Keratinocyte (primary cell): ENCODE data around the gene CNKSR3. TPM values are rescaled to one million over a fixed set of nuclear protein-coding genes. Genes with fewer than 3 reads are reported as not detected.
A peak's percentile ranks its signal among the peaks of the same experiment; 100 is the strongest.

Source experiments
- DNase-seq: peaks from one replicate; pipeline ENCODE4 v3.0.0-alpha.2; 2011; ENCODE audit warnings: low read depth, missing footprints, low spot score
- FAIRE-seq: peaks from 2 replicates; lab custom pipeline; 2011; peaks lifted over from hg19 to GRCh38; lab: Jason Lieb, UNC
- H2AFZ ChIP-seq: 2 replicates; pipeline ENCODE4 v1.6.0; 2012; ENCODE audit warnings: low read length, control low read depth, inconsistent platforms; ENCODE audit not compliant: control insufficient read depth
- H3K27ac ChIP-seq: 2 replicates; pipeline ENCODE4 v1.5.1; 2011; ENCODE audit warnings: low read length; ENCODE audit not compliant: control insufficient read depth, insufficient read depth
- H3K27me3 ChIP-seq: 3 replicates; pipeline ENCODE4 v1.6.0; 2011; ENCODE audit warnings: low read length; ENCODE audit not compliant: control insufficient read depth, insufficient read depth; ENCODE audit errors: extremely low read depth
- H3K36me3 ChIP-seq, 2 experiments: 2 replicates in 1 of 2; 3 replicates in 1 of 2; pipeline ENCODE4 v1.5.1; 2011; ENCODE audit warnings: low read length in 2 of 2, mild to moderate bottlenecking in 1 of 2; ENCODE audit not compliant: control insufficient read depth in 2 of 2, insufficient read depth in 2 of 2; ENCODE audit errors: extremely low read depth in 1 of 2
- H3K4me1 ChIP-seq: 3 replicates; pipeline ENCODE4 v1.5.1; 2011; ENCODE audit warnings: low read length; ENCODE audit not compliant: control insufficient read depth, insufficient read depth; ENCODE audit errors: extremely low read depth
- H3K4me2 ChIP-seq: 3 replicates; pipeline ENCODE4 v1.6.0; 2011; ENCODE audit warnings: low read depth, low read length; ENCODE audit not compliant: control insufficient read depth, insufficient read depth; ENCODE audit errors: extremely low read depth
- H3K4me3 ChIP-seq, 3 experiments: fragments of 200-600 bp in 1 of 3; sonication (generic) in 1 of 3; 2 replicates in 2 of 3; 3 replicates in 1 of 3; pipeline ENCODE4 v1.5.1; 2011 to 2016; ENCODE audit warnings: low read length in 3 of 3, mild to moderate bottlenecking in 3 of 3, control low read depth in 2 of 3, inconsistent platforms in 1 of 3, low read depth in 1 of 3, mixed read lengths in 1 of 3, mixed run types in 1 of 3, moderate library complexity in 1 of 3; ENCODE audit not compliant: control insufficient read depth in 2 of 3, insufficient read depth in 2 of 3; ENCODE audit errors: extremely low read depth in 1 of 3
- H3K79me2 ChIP-seq: 2 replicates; pipeline ENCODE4 v1.6.0; 2012; ENCODE audit warnings: low read length; ENCODE audit not compliant: control insufficient read depth, insufficient read depth
- H3K9ac ChIP-seq: 3 replicates; pipeline ENCODE4 v1.6.0; 2011; ENCODE audit warnings: low read length; ENCODE audit not compliant: control insufficient read depth, insufficient read depth; ENCODE audit errors: extremely low read depth
- H3K9me1 ChIP-seq: 3 replicates; pipeline ENCODE4 v1.6.0; 2011; ENCODE audit warnings: low read length; ENCODE audit not compliant: control insufficient read depth, insufficient read depth; ENCODE audit errors: extremely low read depth
- H3K9me3 ChIP-seq: 2 replicates; pipeline ENCODE4 v1.5.1; 2012; ENCODE audit warnings: low read depth, low read length; ENCODE audit not compliant: control insufficient read depth
- H4K20me1 ChIP-seq: 3 replicates; pipeline ENCODE4 v1.6.0; 2011; ENCODE audit warnings: low read length; ENCODE audit not compliant: control insufficient read depth, insufficient read depth; ENCODE audit errors: extremely low read depth
- EZH2 ChIP-seq: IDR thresholded peaks from one replicate; pipeline ENCODE4 v1.6.1; 2012; ENCODE audit warnings: inconsistent platforms, mild to moderate bottlenecking, low read length, moderate library complexity
- dilution Hi-C: fragments of 300-500 bp; cut with MboI; formaldehyde crosslinking; loops from one replicate; pipeline ENCODE4 v1.7.0; 2020; ENCODE audit warnings: low sequenced_read_pairs; ENCODE audit not compliant: extremely low pct_ligation_motif_present
- polyA plus RNA-seq, 5 experiments: library from polyadenylated mRNA; depleted of rRNA in 3 of 5; stranded (reverse) in 3 of 5; stranded (forward) in 1 of 5; unstranded in 1 of 5; fragments of >200 nt; gene quantifications; 1 replicate in 1 of 5; 2 replicates in 3 of 5; 3 replicates in 1 of 5; pipeline versions ENCODE4 v1.2.1 to v1.2.3, GENCODE V29; 2011 to 2012; ENCODE audit warnings: missing spikeins in 2 of 5, low read depth in 1 of 5, low replicate concordance in 1 of 5
- TF ChIP-seq, protein P1 (sequence below), 3 experiments: IDR thresholded peaks in 1 of 3; conservative IDR thresholded peaks in 1 of 3; optimal IDR thresholded peaks in 1 of 3; 2 replicates in 2 of 3; 3 replicates in 1 of 3; pipeline versions ENCODE3 to v1.5.1; 2011; ENCODE audit warnings: low read length in 3 of 3, mild to moderate bottlenecking in 3 of 3, moderate library complexity in 2 of 3, control low read depth in 1 of 3, inconsistent platforms in 1 of 3; ENCODE audit not compliant: insufficient read depth in 2 of 3; ENCODE audit errors: extremely low read depth in 1 of 3

Gene CNKSR3
- polyA plus RNA-seq, 1 donor (not counting 4 experiments of a cell fraction or from before 2014, with no cell fraction given), result 2.0 TPM

DNA sequence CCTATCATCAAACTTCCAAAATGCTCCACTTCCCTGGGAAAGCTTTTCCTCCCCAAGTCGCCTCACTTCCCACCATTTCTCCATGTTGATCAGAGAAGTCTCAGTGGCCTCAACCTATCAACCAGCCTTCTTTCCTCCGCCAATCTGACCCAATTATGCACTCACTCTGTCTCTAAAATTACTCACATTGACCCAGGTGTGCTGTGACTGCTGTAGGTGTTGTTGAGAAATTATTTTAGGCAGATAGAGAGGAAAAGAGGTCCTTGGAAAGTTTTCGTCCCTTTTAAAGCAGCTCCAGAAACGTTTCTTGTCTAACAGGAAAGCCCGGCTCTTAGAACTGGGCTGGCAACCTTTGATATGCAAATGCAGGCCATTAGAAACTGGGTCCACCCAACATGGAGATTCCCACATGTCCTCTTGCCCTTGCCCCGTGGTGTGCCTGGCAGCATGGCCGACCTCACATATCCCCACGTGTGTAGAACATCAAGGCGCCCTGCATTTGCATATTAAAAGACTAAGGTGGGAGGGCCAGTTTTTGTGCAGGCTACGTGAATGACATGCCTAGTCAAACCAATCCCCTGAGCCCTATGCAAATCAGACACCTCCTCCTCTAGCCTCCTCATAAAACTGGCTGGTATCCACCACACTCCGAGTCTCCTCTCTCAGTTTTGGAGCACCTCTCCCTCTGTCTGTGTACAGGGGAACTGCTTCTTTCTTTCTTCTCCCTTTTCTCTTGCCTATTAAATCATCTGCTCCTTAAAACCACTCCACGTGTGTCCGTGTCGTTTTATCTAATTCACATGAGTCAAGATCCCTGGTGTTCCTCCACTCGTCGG, 166.8 kb downstream of the CNKSR3 start:
- no peak for TF ChIP-seq EZH2
- TF ChIP-seq, protein P1, sequence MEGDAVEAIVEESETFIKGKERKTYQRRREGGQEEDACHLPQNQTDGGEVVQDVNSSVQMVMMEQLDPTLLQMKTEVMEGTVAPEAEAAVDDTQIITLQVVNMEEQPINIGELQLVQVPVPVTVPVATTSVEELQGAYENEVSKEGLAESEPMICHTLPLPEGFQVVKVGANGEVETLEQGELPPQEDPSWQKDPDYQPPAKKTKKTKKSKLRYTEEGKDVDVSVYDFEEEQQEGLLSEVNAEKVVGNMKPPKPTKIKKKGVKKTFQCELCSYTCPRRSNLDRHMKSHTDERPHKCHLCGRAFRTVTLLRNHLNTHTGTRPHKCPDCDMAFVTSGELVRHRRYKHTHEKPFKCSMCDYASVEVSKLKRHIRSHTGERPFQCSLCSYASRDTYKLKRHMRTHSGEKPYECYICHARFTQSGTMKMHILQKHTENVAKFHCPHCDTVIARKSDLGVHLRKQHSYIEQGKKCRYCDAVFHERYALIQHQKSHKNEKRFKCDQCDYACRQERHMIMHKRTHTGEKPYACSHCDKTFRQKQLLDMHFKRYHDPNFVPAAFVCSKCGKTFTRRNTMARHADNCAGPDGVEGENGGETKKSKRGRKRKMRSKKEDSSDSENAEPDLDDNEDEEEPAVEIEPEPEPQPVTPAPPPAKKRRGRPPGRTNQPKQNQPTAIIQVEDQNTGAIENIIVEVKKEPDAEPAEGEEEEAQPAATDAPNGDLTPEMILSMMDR (optimal IDR thresholded peaks at IDR 0.05 in 1 of 3, IDR thresholded peaks at IDR 0.05 in 1 of 3, conservative IDR thresholded peaks at IDR 0.05 in 1 of 3; ENCODE audit: extremely low read depth in 1 of 3, insufficient read depth in 2 of 3, low read length in 3 of 3), result peak; percentile 50 to 71 (median 63)
- peak; percentile 87 for FAIRE-seq
- Histone ChIP-seq H3K79me2 (no peaks in the 10 kb centered on the region), H3K4me2 (peak overlapping the region; percentile 54), H3K27ac (no peak overlapping the region), H3K36me3 (no peaks in the 10 kb centered on the region), H3K4me1 (peaks cover 15% of the 10 kb centered on the region), H4K20me1 (no peaks in the 10 kb centered on the region), H2AFZ (peak overlapping the region; percentile 60), H3K27me3 (no peaks in the 10 kb centered on the region), H3K9me1 (no peaks in the 10 kb centered on the region), H3K9ac (no peak overlapping the region), H3K4me3 (peak overlapping the region in 2 of 3 experiments; percentile 7 to 12), H3K9me3 (no peaks in the 10 kb centered on the region)
- dilution Hi-C loops, result loop anchor here (25.0 kb wide), 1 partner anchor 181 kb away; no protein-coding TSS in a partner anchor
- peak; percentile 17 for DNase-seq

DNA sequence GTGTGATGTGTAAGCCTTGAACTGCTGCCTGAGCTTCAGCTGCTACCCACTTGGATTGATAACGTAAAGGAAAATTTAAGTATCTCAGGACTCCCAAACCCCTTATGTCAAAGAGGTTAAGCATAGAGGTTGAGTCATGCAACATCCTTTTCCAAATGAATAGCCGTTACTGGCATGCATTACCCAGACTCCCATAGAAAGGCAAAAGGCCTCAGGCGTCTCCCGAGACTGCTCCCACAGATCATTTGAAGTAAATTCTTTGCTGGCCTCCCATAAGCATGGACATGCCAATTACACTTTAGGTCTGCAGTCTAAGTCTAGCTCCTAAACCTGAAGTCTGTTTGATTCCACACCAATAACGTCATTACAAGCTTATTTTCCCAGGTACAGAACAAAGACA, 168.6 kb downstream of the CNKSR3 start:
- no peaks in the 10 kb centered on the region for H3K9me1 ChIP-seq
- H4K20me1 ChIP-seq, result no peaks in the 10 kb centered on the region
- H3K36me3 ChIP-seq, result no peaks in the 10 kb centered on the region
- H2AFZ ChIP-seq, result no peak overlapping the region
- no peaks in the 10 kb centered on the region for H3K79me2 ChIP-seq
- H3K27ac ChIP-seq, result no peak overlapping the region
- H3K27me3 ChIP-seq, result no peaks in the 10 kb centered on the region
- no peak overlapping the region for H3K4me3 ChIP-seq
- TF ChIP-seq, protein P1 (optimal IDR thresholded peaks at IDR 0.05 in 1 of 3, IDR thresholded peaks at IDR 0.05 in 1 of 3, conservative IDR thresholded peaks at IDR 0.05 in 1 of 3; ENCODE audit: extremely low read depth in 1 of 3, insufficient read depth in 2 of 3, low read length in 3 of 3), result no peak
- TF ChIP-seq EZH2, result no peak
- peaks cover 15% of the 10 kb centered on the region for H3K4me1 ChIP-seq
- H3K9me3 ChIP-seq, result no peaks in the 10 kb centered on the region
- H3K9ac ChIP-seq, result no peak overlapping the region
- H3K4me2 ChIP-seq, result no peak overlapping the region
- DNase-seq (peak; percentile 11), FAIRE-seq (peak; percentile 72)
- dilution Hi-C loops, result loop anchor here (25.0 kb wide), 1 partner anchor 180 kb away; no protein-coding TSS in a partner anchor
